ENCODE results near the gene DOCK9. TPM values are rescaled to one million over a fixed set of nuclear protein-coding genes. Genes with fewer than 3 reads are reported as not detected.

The DOCK9 gene
- total and polyA plus RNA-seq, 2 experiments from 2014 or later = 8.5 to 57.7 TPM

DNA sequence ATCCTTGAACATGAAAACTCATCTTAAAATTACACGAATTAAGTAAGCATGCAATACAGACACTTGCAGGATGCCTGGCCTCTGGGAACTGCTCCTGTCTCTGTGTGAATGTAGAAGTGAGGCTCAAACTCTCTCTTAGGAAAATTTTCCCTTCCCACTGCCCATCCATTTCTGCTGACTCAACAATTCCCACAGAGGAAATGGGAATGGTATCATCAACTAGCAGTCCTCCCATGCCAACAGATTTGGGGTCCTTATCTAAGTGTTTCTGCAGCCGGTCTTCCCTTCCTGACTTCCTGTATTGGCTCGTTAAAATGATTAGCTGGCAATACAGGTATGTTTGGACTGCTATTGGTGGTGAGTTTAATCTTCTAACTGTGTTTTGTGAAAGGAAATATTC, 85.8 kb downstream of the DOCK9 start (continued):
- TF ChIP-seq, protein P1, sequence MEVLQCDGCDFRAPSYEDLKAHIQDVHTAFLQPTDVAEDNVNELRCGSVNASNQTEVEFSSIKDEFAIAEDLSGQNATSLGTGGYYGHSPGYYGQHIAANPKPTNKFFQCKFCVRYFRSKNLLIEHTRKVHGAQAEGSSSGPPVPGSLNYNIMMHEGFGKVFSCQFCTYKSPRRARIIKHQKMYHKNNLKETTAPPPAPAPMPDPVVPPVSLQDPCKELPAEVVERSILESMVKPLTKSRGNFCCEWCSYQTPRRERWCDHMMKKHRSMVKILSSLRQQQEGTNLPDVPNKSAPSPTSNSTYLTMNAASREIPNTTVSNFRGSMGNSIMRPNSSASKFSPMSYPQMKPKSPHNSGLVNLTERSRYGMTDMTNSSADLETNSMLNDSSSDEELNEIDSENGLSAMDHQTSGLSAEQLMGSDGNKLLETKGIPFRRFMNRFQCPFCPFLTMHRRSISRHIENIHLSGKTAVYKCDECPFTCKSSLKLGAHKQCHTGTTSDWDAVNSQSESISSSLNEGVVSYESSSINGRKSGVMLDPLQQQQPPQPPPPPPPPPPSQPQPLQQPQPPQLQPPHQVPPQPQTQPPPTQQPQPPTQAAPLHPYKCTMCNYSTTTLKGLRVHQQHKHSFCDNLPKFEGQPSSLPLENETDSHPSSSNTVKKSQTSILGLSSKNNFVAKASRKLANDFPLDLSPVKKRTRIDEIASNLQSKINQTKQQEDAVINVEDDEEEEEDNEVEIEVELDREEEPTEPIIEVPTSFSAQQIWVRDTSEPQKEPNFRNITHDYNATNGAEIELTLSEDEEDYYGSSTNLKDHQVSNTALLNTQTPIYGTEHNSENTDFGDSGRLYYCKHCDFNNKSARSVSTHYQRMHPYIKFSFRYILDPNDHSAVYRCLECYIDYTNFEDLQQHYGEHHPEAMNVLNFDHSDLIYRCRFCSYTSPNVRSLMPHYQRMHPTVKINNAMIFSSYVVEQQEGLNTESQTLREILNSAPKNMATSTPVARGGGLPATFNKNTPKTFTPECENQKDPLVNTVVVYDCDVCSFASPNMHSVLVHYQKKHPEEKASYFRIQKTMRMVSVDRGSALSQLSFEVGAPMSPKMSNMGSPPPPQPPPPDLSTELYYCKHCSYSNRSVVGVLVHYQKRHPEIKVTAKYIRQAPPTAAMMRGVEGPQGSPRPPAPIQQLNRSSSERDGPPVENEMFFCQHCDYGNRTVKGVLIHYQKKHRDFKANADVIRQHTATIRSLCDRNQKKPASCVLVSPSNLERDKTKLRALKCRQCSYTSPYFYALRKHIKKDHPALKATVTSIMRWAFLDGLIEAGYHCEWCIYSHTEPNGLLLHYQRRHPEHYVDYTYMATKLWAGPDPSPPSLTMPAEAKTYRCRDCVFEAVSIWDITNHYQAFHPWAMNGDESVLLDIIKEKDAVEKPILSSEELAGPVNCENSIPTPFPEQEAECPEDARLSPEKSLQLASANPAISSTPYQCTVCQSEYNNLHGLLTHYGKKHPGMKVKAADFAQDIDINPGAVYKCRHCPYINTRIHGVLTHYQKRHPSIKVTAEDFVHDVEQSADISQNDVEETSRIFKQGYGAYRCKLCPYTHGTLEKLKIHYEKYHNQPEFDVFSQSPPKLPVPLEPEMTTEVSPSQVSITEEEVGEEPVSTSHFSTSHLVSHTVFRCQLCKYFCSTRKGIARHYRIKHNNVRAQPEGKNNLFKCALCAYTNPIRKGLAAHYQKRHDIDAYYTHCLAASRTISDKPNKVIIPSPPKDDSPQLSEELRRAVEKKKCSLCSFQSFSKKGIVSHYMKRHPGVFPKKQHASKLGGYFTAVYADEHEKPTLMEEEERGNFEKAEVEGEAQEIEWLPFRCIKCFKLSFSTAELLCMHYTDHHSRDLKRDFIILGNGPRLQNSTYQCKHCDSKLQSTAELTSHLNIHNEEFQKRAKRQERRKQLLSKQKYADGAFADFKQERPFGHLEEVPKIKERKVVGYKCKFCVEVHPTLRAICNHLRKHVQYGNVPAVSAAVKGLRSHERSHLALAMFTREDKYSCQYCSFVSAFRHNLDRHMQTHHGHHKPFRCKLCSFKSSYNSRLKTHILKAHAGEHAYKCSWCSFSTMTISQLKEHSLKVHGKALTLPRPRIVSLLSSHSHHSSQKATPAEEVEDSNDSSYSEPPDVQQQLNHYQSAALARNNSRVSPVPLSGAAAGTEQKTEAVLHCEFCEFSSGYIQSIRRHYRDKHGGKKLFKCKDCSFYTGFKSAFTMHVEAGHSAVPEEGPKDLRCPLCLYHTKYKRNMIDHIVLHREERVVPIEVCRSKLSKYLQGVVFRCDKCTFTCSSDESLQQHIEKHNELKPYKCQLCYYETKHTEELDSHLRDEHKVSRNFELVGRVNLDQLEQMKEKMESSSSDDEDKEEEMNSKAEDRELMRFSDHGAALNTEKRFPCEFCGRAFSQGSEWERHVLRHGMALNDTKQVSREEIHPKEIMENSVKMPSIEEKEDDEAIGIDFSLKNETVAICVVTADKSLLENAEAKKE (CRISPR knock-in tag; IDR thresholded peaks at IDR 0.05) = no peak
- TF ChIP-seq ZNF114 (CRISPR knock-in tag; IDR thresholded peaks at IDR 0.05) (no peak), EZH2phosphoT487 (IDR thresholded peaks at IDR 0.05; ENCODE audit: unreplicated experiment) (no peak)

DNA sequence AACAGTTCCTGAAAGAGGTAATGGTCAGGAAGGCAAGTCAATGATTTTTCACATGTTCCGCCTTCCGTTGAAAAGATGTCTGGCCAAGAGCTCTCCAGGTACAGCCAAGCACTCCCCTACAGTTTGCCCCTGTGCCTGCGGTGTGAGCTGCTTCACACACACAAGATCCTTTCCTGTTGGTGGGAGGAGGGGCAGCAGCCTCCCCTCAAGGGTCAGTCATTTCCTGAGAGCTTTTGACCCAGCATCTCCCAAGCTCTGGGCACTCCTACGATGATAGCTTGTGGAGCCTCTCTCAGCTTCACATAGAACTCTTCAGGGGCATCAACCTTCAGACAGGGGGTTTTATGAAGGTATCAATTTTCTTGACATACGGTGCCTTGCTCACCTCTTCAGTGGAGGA, 86.9 kb downstream of the DOCK9 start:
- H4K20me1 ChIP-seq (replicated peaks; ENCODE audit: insufficient read depth) = no peaks in the 10 kb centered on the region
- H3K27ac Mint-ChIP-seq = peak overlapping the region; percentile 32; the same call in 1 of the 2 replicates
- H3K9me3 Mint-ChIP-seq = no peaks in the 10 kb centered on the region
- H3K9me2 ChIP-seq (ENCODE audit: insufficient read depth) = no peaks in the 10 kb centered on the region
- H3K36me3 ChIP-seq (ENCODE audit: insufficient read depth) = no peaks in the 10 kb centered on the region
- H3K36me3 Mint-ChIP-seq (ENCODE audit: low read depth) = no peaks in the 10 kb centered on the region
- peak; percentile 53 for DNase-seq (ENCODE audit: low spot score)
- peaks cover 56% of the 10 kb centered on the region for H3K4me1 Mint-ChIP-seq
- H3K27me3 ChIP-seq (ENCODE audit: insufficient read depth) = no peaks in the 10 kb centered on the region
- H3K27ac ChIP-seq (ENCODE audit: low read depth) = no peak overlapping the region
- H3K4me2 ChIP-seq = no peak overlapping the region
- no peak overlapping the region for H3K4me3 Mint-ChIP-seq
- peaks cover 3% of the 10 kb centered on the region for H3K27me3 Mint-ChIP-seq (ENCODE audit: insufficient read depth, low read depth, poor library complexity)
- peaks cover 49% of the 10 kb centered on the region for H3K4me1 ChIP-seq (ENCODE audit: insufficient read depth)
- no peak overlapping the region for H3K4me3 ChIP-seq
- H3K79me2 ChIP-seq (replicated peaks; ENCODE audit: insufficient read depth) = no peaks in the 10 kb centered on the region
- no peak overlapping the region for H2AFZ ChIP-seq
- no peaks in the 10 kb centered on the region for H3F3A ChIP-seq (replicated peaks; ENCODE audit: low read depth)
- peak; percentile 69 for ATAC-seq
- TF ChIP-seq EZH2 (IDR thresholded peaks at IDR 0.05; ENCODE audit: low read depth, unreplicated experiment) = no peak
- TF ChIP-seq, protein P1 (CRISPR knock-in tag; IDR thresholded peaks at IDR 0.05) = no peak
- TF ChIP-seq, protein P2, sequence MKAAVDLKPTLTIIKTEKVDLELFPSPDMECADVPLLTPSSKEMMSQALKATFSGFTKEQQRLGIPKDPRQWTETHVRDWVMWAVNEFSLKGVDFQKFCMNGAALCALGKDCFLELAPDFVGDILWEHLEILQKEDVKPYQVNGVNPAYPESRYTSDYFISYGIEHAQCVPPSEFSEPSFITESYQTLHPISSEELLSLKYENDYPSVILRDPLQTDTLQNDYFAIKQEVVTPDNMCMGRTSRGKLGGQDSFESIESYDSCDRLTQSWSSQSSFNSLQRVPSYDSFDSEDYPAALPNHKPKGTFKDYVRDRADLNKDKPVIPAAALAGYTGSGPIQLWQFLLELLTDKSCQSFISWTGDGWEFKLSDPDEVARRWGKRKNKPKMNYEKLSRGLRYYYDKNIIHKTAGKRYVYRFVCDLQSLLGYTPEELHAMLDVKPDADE (IDR thresholded peaks at IDR 0.05) = no peak
- TF ChIP-seq STAT1 (IDR thresholded peaks at IDR 0.05; ENCODE audit: unreplicated experiment) = no peak
- TF ChIP-seq EZH2phosphoT487 (IDR thresholded peaks at IDR 0.05; ENCODE audit: unreplicated experiment) = no peak
- no peak for TF ChIP-seq ZNF114 (CRISPR knock-in tag; IDR thresholded peaks at IDR 0.05)
